Muscle of arm (tissue), 14 donors: ENCODE measurements around the gene RNF217. TPM values are rescaled to one million over a fixed set of nuclear protein-coding genes. Genes with fewer than 3 reads are reported as not detected.
"Not testable (repeated sequence)": the region's sequence is repeated elsewhere in the genome, so short reads cannot be mapped to it uniquely, and the experiment has no call there.

Source experiments
- DNase-seq: peaks from one replicate; pipeline ENCODE4 v3.0.0-alpha.2; 2013
- long read RNA-seq, 11 donors: transcript quantifications; one replicate each; lab custom pipeline, GENCODE V29; 2026
- polyA plus RNA-seq, 12 donors: library from polyadenylated mRNA; unstranded; fragments of 120-200 nt; gene quantifications; one replicate each; pipeline ENCODE4 v1.2.1, GENCODE V29; 2013; ENCODE audit not compliant: insufficient read length in 12 of 12

RNF217 gene
- 10 to 100 TPM in 11 of 12 donors, not detected in 1; 32.6 to 78.8 (median 50.6) TPM for polyA plus RNA-seq
- long read RNA-seq, donor 1 = 0 reads
- long read RNA-seq, donor 2, full-length matches to known transcripts = 7 of 7 reads
- long read RNA-seq, donor 2, partial matches to known transcripts = 0 of 7 reads
- long read RNA-seq, donor 2, other reads (novel, unspliced or antisense) = 0 of 7 reads
- long read RNA-seq, donor 3, full-length matches to known transcripts = 2 of 2 reads
- long read RNA-seq, donor 3, partial matches to known transcripts = 0 of 2 reads
- long read RNA-seq, donor 3, other reads (novel, unspliced or antisense) = 0 of 2 reads
- long read RNA-seq, donor 4 = 0 reads
- long read RNA-seq, donor 5, full-length matches to known transcripts = 19 of 24 reads
- long read RNA-seq, donor 5, partial matches to known transcripts = 5 of 24 reads
- long read RNA-seq, donor 5, other reads (novel, unspliced or antisense) = 0 of 24 reads
- long read RNA-seq, donor 6, full-length matches to known transcripts = 2 of 2 reads
- long read RNA-seq, donor 6, partial matches to known transcripts = 0 of 2 reads
- long read RNA-seq, donor 6, other reads (novel, unspliced or antisense) = 0 of 2 reads
- long read RNA-seq, donor 7, full-length matches to known transcripts = 7 of 7 reads
- long read RNA-seq, donor 7, partial matches to known transcripts = 0 of 7 reads
- long read RNA-seq, donor 7, other reads (novel, unspliced or antisense) = 0 of 7 reads
- long read RNA-seq, donor 8, full-length matches to known transcripts = 15 of 15 reads
- long read RNA-seq, donor 8, partial matches to known transcripts = 0 of 15 reads
- long read RNA-seq, donor 8, other reads (novel, unspliced or antisense) = 0 of 15 reads
- long read RNA-seq, donor 9 = 0 reads
- long read RNA-seq, donor 10, full-length matches to known transcripts = 10 of 10 reads
- long read RNA-seq, donor 10, partial matches to known transcripts = 0 of 10 reads
- long read RNA-seq, donor 10, other reads (novel, unspliced or antisense) = 0 of 10 reads
- long read RNA-seq, donor 11, full-length matches to known transcripts = 3 of 13 reads
- long read RNA-seq, donor 11, partial matches to known transcripts = 10 of 13 reads
- long read RNA-seq, donor 11, other reads (novel, unspliced or antisense) = 0 of 13 reads

- peak; percentile 74 for DNase-seq
Observed at GRCh38 chr6:124961777-124962638, at the start of gene RNF217. TSS of gene RNF217 (plus strand) at chr6:124962437. CDS start at chr6:124962545, 108 bp downstream.

GRCh38 chr6:124913056-124913455, 49.2 kb upstream of the RNF217 start:
- no peak for DNase-seq

GRCh38 chr6:124917769-124918168, 44.5 kb upstream of the RNF217 start:
- no peak for DNase-seq

GRCh38 chr6:124919703-124920102, 42.5 kb upstream of the RNF217 start:
- DNase-seq = not testable (repeated sequence)

GRCh38 chr6:124924333-124924759, 37.9 kb upstream of the RNF217 start:
- no peak for DNase-seq

GRCh38 chr6:124926435-124926834, 35.8 kb upstream of the RNF217 start:
- no peak for DNase-seq

GRCh38 chr6:124927806-124928205, 34.4 kb upstream of the RNF217 start:
- DNase-seq = no peak

GRCh38 chr6:124928851-124929250, 33.4 kb upstream of the RNF217 start:
- DNase-seq = no peak

- no peak for DNase-seq
Observed at GRCh38 chr6:124937645-124938044, 24.6 kb upstream of the RNF217 start.

GRCh38 chr6:124941259-124941658, 21.0 kb upstream of the RNF217 start:
- no peak for DNase-seq

GRCh38 chr6:124943658-124944057, 18.6 kb upstream of the RNF217 start:
- no peak for DNase-seq

GRCh38 chr6:124947971-124948451, 14.2 kb upstream of the RNF217 start:
- no peak for DNase-seq

- no peak for DNase-seq
Observed at GRCh38 chr6:124949706-124950105, 12.5 kb upstream of the RNF217 start.

- DNase-seq = no peak
Observed at GRCh38 chr6:124953808-124954207, 8.4 kb upstream of the RNF217 start.

- no peak for DNase-seq
Observed at GRCh38 chr6:124955108-124955856, 7.0 kb upstream of the RNF217 start.

- DNase-seq = no peak
Observed at GRCh38 chr6:124956018-124956417, 6.2 kb upstream of the RNF217 start.

- no peak for DNase-seq
Observed at GRCh38 chr6:124958149-124958548, 4.1 kb upstream of the RNF217 start.

GRCh38 chr6:124958759-124959354, 3.4 kb upstream of the RNF217 start:
- DNase-seq = no peak

- no peak for DNase-seq
Observed at GRCh38 chr6:124960757-124961463, 1.3 kb upstream of the RNF217 start.
